K562 (cell line): ENCODE data around the gene DCHS2. TPM values are rescaled to one million over a fixed set of nuclear protein-coding genes. Genes with fewer than 3 reads are reported as not detected.

Source experiments
- ATAC-seq: fragments of 200-7000 bp; cut with Tn5 transposase; 3 replicates; pipeline ENCODE4 v1.9.1; 2020; ENCODE audit warnings: moderate library complexity
- BruUV-seq: library from RNA; stranded (reverse); fragments of 400-500 nt; replicated peaks from 2 replicates; lab custom pipeline; 2021; lab: Mats Ljungman, UMichigan
- CTCF ChIA-PET: fragments of 300-600 bp; formaldehyde crosslinking; extraction: SDS; loops from one replicate; lab custom pipeline; 2021; ENCODE audit warnings: low intra/inter-chr PET ratio; lab: Yijun Ruan, JAX
- POLR2A ChIA-PET: fragments of 300-600, 350-650 bp; sonication (Branson Sonifier 250); formaldehyde crosslinking; extraction: SDS; loops from one replicate; lab custom pipeline; 2021; ENCODE audit warnings: antibody characterized with exemption, inconsistent platforms; lab: Yijun Ruan, JAX
- DNase-seq, 4 experiments: peaks; one replicate each; pipeline versions ENCODE4 v3.0.0 to v3.0.0-alpha.2; 2011 to 2018; ENCODE audit warnings: low spot score in 3 of 4, mixed read lengths in 3 of 4; ENCODE audit errors: extremely low read depth in 1 of 4
- FAIRE-seq: peaks from 2 replicates; lab custom pipeline; 2011; peaks lifted over from hg19 to GRCh38; lab: Jason Lieb, UNC
- H2AFZ ChIP-seq: 2 replicates; pipeline ENCODE4 v1.6.0; 2011; ENCODE audit warnings: low read depth, low read length, control low read depth, inconsistent platforms
- H3K27ac ChIP-seq: fragments of 200-600 bp; 3 replicates; pipeline ENCODE4 v1.8.0; 2011; ENCODE audit warnings: low read depth, mild to moderate bottlenecking, control low read depth, inconsistent platforms, low read length, moderate library complexity, mixed read lengths; ENCODE audit errors: extremely low read depth
- H3K27me3 ChIP-seq, 2 experiments: fragments of 300-600 bp in 1 of 2; 2 replicates in 1 of 2; 3 replicates in 1 of 2; pipeline versions ENCODE4 v1.6.0 to v1.8.0; 2011; ENCODE audit warnings: inconsistent platforms in 2 of 2, low read length in 2 of 2, mild to moderate bottlenecking in 1 of 2, mixed read lengths in 1 of 2, moderate library complexity in 1 of 2; ENCODE audit not compliant: control insufficient read depth in 2 of 2, insufficient read depth in 2 of 2
- H3K36me3 ChIP-seq: fragments of 300-600 bp; 3 replicates; pipeline ENCODE4 v1.8.0; 2011; ENCODE audit warnings: mild to moderate bottlenecking, low read length, inconsistent platforms; ENCODE audit not compliant: control insufficient read depth, insufficient read depth
- H3K4me1 ChIP-seq, 2 experiments: fragments of 200-600 bp in 1 of 2; replicated peaks in 1 of 2; 2 replicates in 1 of 2; 3 replicates in 1 of 2; pipeline versions ENCODE4 v1.5.1 to v1.8.0; 2011; ENCODE audit warnings: inconsistent platforms in 2 of 2, low read length in 2 of 2, mild to moderate bottlenecking in 1 of 2, mixed read lengths in 1 of 2, moderate library complexity in 1 of 2; ENCODE audit not compliant: control insufficient read depth in 2 of 2, insufficient read depth in 2 of 2
- H3K4me2 ChIP-seq: 2 replicates; pipeline ENCODE4 v1.6.1; 2011; ENCODE audit warnings: low read length, control low read depth, inconsistent platforms, mixed read lengths; ENCODE audit not compliant: insufficient read depth
- H3K4me3 ChIP-seq: fragments of 200-600 bp; sonication (generic), shearing (Covaris generic); 2 replicates; pipeline ENCODE4 v1.5.1; 2016; ENCODE audit warnings: control low read depth, inconsistent platforms
- H3K79me2 ChIP-seq: fragments of 200-600 bp; 3 replicates; pipeline ENCODE4 v1.8.0; 2011; ENCODE audit warnings: low read length, inconsistent platforms; ENCODE audit not compliant: control insufficient read depth, insufficient read depth
- H3K9ac ChIP-seq, 2 experiments: 2 replicates each; pipeline versions ENCODE4 v1.6.0 to v1.6.1; 2011; ENCODE audit warnings: low read depth in 2 of 2, low read length in 2 of 2, control low read depth in 1 of 2, inconsistent platforms in 1 of 2, mild to moderate bottlenecking in 1 of 2, mixed read lengths in 1 of 2; ENCODE audit not compliant: insufficient read depth in 1 of 2
- H3K9me1 ChIP-seq: one replicate; pipeline ENCODE4 v1.6.0; 2011; ENCODE audit warnings: inconsistent platforms, mild to moderate bottlenecking, low read length, moderate library complexity; ENCODE audit not compliant: control insufficient read depth, insufficient read depth
- H3K9me3 ChIP-seq: replicated peaks from 2 replicates; pipeline ENCODE4 v1.5.1; 2011; ENCODE audit warnings: low read depth, low read length, inconsistent platforms; ENCODE audit not compliant: control insufficient read depth, insufficient read depth
- H4K20me1 ChIP-seq: replicated peaks from 2 replicates; pipeline ENCODE4 v1.6.1; 2011; ENCODE audit warnings: low read length, inconsistent platforms, mixed read lengths; ENCODE audit not compliant: control insufficient read depth, insufficient read depth
- ATF4 ChIP-seq: fragments of 450-650 bp; formaldehyde crosslinking; IDR thresholded peaks from 2 replicates; pipeline ENCODE4 v1.4.0; 2022; ENCODE audit warnings: mild to moderate bottlenecking, moderate library complexity
- BRD4 ChIP-seq: fragments of 200-600 bp; sonication (generic); IDR thresholded peaks from 2 replicates; pipeline ENCODE4 v1.6.1; 2017; ENCODE audit warnings: inconsistent platforms
- CHCHD3 ChIP-seq: fragments of 250-450 bp; sonication (Bioruptor Pico); IDR thresholded peaks from 2 replicates; pipeline ENCODE4 v2.1.2; 2022; ENCODE audit warnings: mild to moderate bottlenecking
- FOXM1 ChIP-seq, 2 experiments: fragments of 450-650 bp in 1 of 2; sonication (generic) in 1 of 2; formaldehyde crosslinking in 1 of 2; IDR thresholded peaks; 2 replicates each; pipeline versions ENCODE4 v1.6.1 to v1.9.0; 2017 to 2022; ENCODE audit warnings: low read depth in 2 of 2, mild to moderate bottlenecking in 2 of 2, missing genetic modification reagents in 1 of 2, moderate library complexity in 1 of 2
- FOXP1 ChIP-seq: sonication (generic); formaldehyde crosslinking; IDR thresholded peaks from 2 replicates; pipeline ENCODE4 v1.8.0; 2022; ENCODE audit warnings: mild to moderate bottlenecking, missing genetic modification reagents
- MAFG ChIP-seq: fragments of 450-650 bp; conservative IDR thresholded peaks from 2 replicates; pipeline ENCODE4 v1.6.1; 2016; ENCODE audit warnings: missing genetic modification characterization, missing compliant biosample characterization
- PCBP1 ChIP-seq: fragments of 200-400 bp; formaldehyde crosslinking; IDR thresholded peaks from 2 replicates; pipeline ENCODE4 v1.6.1; 2018; ENCODE audit warnings: mild to moderate bottlenecking, low read depth, low read length; ENCODE audit not compliant: poor library complexity, severe bottlenecking
- PKNOX1 ChIP-seq: fragments of 450-650 bp; IDR thresholded peaks from 2 replicates; pipeline ENCODE4 v1.6.1; 2016
- PTRF ChIP-seq: fragments of 450-650 bp; IDR thresholded peaks from 2 replicates; pipeline ENCODE4 v1.6.1; 2016; ENCODE audit warnings: mild to moderate bottlenecking, missing genetic modification characterization, missing compliant biosample characterization
- RBM14 ChIP-seq: fragments of 200-400 bp; formaldehyde crosslinking; IDR thresholded peaks from 2 replicates; pipeline ENCODE4 v1.6.1; 2018; ENCODE audit warnings: low read depth, mild to moderate bottlenecking, low read length, moderate library complexity, borderline replicate concordance; ENCODE audit not compliant: insufficient read depth
- SMAD2 ChIP-seq: fragments of 150-350 bp; IDR thresholded peaks from 2 replicates; pipeline ENCODE4 v1.6.1; 2014; ENCODE audit warnings: low read depth, mild to moderate bottlenecking, low read length
- SNRNP70 ChIP-seq: fragments of 200-400 bp; formaldehyde crosslinking; optimal IDR thresholded peaks from 2 replicates; pipeline ENCODE3; 2017; ENCODE audit warnings: low read depth, low read length
- XRCC5 ChIP-seq: fragments of 200-400 bp; formaldehyde crosslinking; IDR thresholded peaks from 2 replicates; pipeline ENCODE4 v1.6.1; 2017; ENCODE audit warnings: low read depth, mild to moderate bottlenecking, low read length
- ZBTB2 ChIP-seq: fragments of 450-650 bp; IDR thresholded peaks from 2 replicates; pipeline ENCODE4 v1.6.1; 2016; ENCODE audit warnings: antibody characterized with exemption
- ZNF224 ChIP-seq: sonication (generic); formaldehyde crosslinking; IDR thresholded peaks from 2 replicates; pipeline ENCODE4 v1.8.0; 2022; ENCODE audit warnings: mild to moderate bottlenecking, missing genetic modification reagents
- ZNF24 ChIP-seq: fragments of 450-650 bp; IDR thresholded peaks from 2 replicates; pipeline ENCODE4 v1.6.1; 2016
- ZNF274 ChIP-seq: IDR thresholded peaks from 2 replicates; pipeline ENCODE4 v1.6.1; 2011; ENCODE audit warnings: low read depth, mild to moderate bottlenecking, low read length, moderate library complexity, borderline replicate concordance
- ZNF511 ChIP-seq: sonication (generic); formaldehyde crosslinking; IDR thresholded peaks from 2 replicates; pipeline ENCODE4 v1.8.0; 2022; ENCODE audit warnings: mild to moderate bottlenecking, missing genetic modification reagents
- ZNF75A ChIP-seq: fragments of 450-650 bp; formaldehyde crosslinking; IDR thresholded peaks from 2 replicates; pipeline ENCODE4 v1.4.0; 2020; ENCODE audit warnings: mild to moderate bottlenecking
- WGBS: fragments of 100-300 bp; shearing (Covaris generic); methylation state at CpG from one replicate; pipeline ENCODE4 v1.1.6; 2016; ENCODE audit warnings: low coverage, mixed read lengths; ENCODE audit not compliant: insufficient coverage; ENCODE audit errors: missing lambda C conversion rate; 5-methylcytosine and 5-hydroxymethylcytosine counted together
- in situ Hi-C: fragments of 300-500 bp; cut with MboI; formaldehyde crosslinking; loops from 4 replicates; pipeline ENCODE4 v1.15.0; 2018; ENCODE audit warnings: inconsistent platforms, mixed read lengths
- intact Hi-C: fragments of 100-400 bp; cut with micrococcal nuclease; formaldehyde crosslinking; loops from 2 replicates; pipeline ENCODE4 v1.14.2; 2022
- polyA plus RNA-seq, 8 experiments: library from polyadenylated mRNA; depleted of rRNA in 4 of 8; stranded (reverse) in 5 of 8; unstranded in 3 of 8; fragments of >200 nt; fragmentation: Nextera tagmentation in 2 of 8; fragmentation: Illumina TruSeq in 1 of 8; extraction: Ambion mirVana in 2 of 8; extraction: Trizol in 1 of 8; gene quantifications; 2 replicates each; pipeline versions ENCODE4 v1.2.1 to v1.2.3, GENCODE V29; 2011 to 2014; ENCODE audit warnings: inconsistent platforms in 1 of 8, missing spikeins in 1 of 8
- total RNA-seq, 7 experiments: library from RNA; depleted of rRNA in 6 of 7; stranded (reverse); fragments of >200 nt in 6 of 7; fragmentation: Illumina TruSeq in 2 of 7; extraction: Trizol in 2 of 7; gene quantifications; 2 replicates each; pipeline versions ENCODE4 v1.2.1 to v1.2.3, GENCODE V29; 2011 to 2021; ENCODE audit warnings: low replicate concordance in 1 of 7

DCHS2 gene
- total and polyA plus RNA-seq, 9 of the 15 experiments (the other 6 are each of a cell fraction or from before 2014, with no cell fraction given), result 0.49 to 7.1 (median 5.3) TPM

GRCh38 chr4:154307451-154307850 lies 184.1 kb downstream of the DCHS2 start (continued):
- no peak for TF ChIP-seq FOXM1 (IDR thresholded peaks at IDR 0.05; ENCODE audit: low read depth)
- no peak for TF ChIP-seq FOXM1 (CRISPR knock-in tag; IDR thresholded peaks at IDR 0.05; ENCODE audit: low read depth)
- TF ChIP-seq PTRF, result no peak

- no peaks in the 10 kb centered on the region for H3K9me3 ChIP-seq
- ATAC-seq (no peak), FAIRE-seq (no peak), DNase-seq (no peak)
- no peaks in the 10 kb centered on the region for H3K79me2 ChIP-seq
- H3K4me3 ChIP-seq, result no peak overlapping the region
- ChIA-PET POLR2A (no interaction called here), CTCF (no interaction called here)
- H3K27ac ChIP-seq, result no peak overlapping the region
- no peaks in the 10 kb centered on the region for H3K4me1 ChIP-seq
- BruUV-seq, result no TSS peak
- H3K27me3 ChIP-seq, result no peaks in the 10 kb centered on the region
- no peak overlapping the region for H3K9ac ChIP-seq
- H3K9me1 ChIP-seq, result no peaks in the 10 kb centered on the region
- no peak overlapping the region for H2AFZ ChIP-seq
- no peak overlapping the region for H3K4me2 ChIP-seq
- no peaks in the 10 kb centered on the region for H3K36me3 ChIP-seq
- no peaks in the 10 kb centered on the region for H4K20me1 ChIP-seq
- no peak for TF ChIP-seq SMAD2
- TF ChIP-seq CHCHD3, result no peak
- TF ChIP-seq ZNF511, result no peak
- no peak for TF ChIP-seq ZNF24
- TF ChIP-seq ZBTB2, result no peak
- TF ChIP-seq ZNF224, result no peak
- TF ChIP-seq BRD4, result no peak
- TF ChIP-seq MAFG (tag), result no peak
- no peak for TF ChIP-seq ZNF274
- no peak for TF ChIP-seq XRCC5
- no peak for TF ChIP-seq ATF4 (CRISPR knock-in tag)
- no peak for TF ChIP-seq PKNOX1
- TF ChIP-seq FOXP1 (CRISPR knock-in tag), result no peak
- TF ChIP-seq PCBP1, result no peak
- TF ChIP-seq RBM14, result no peak
- no peak for TF ChIP-seq SNRNP70
- TF ChIP-seq ZNF75A (CRISPR knock-in tag), result no peak
- in situ Hi-C loops (no loop called here), intact Hi-C loops (no loop called here)
- 39% methylated on average over 5 of the region's 5 CpGs for WGBS
Measured at GRCh38 chr4:154305616-154306015, 186.0 kb downstream of the DCHS2 start.
